ENCODE measurements around the gene TMEM163. TPM values are rescaled to one million over a fixed set of nuclear protein-coding genes. Genes with fewer than 3 reads are reported as not detected.

Gene TMEM163
- total RNA-seq, 1 donor from 2014 or later = 0.18 TPM

- FAIRE-seq = no peak
- Histone ChIP-seq H3K27ac (ENCODE audit: low read depth, low read length) (no peak overlapping the region), H4K20me1 (ENCODE audit: insufficient read depth, low read length) (no peaks in the 10 kb centered on the region), H2AFZ (ENCODE audit: low read depth, low read length) (no peak overlapping the region), H3K4me2 (ENCODE audit: low read length) (no peak overlapping the region), H3K4me1 (ENCODE audit: insufficient read depth, low read length) (no peaks in the 10 kb centered on the region), H3K36me3 (ENCODE audit: insufficient read depth, low read length) (no peaks in the 10 kb centered on the region), H3K79me2 (ENCODE audit: insufficient read depth, low read length) (no peaks in the 10 kb centered on the region), H3K9me3 (ENCODE audit: insufficient read depth, low read depth, low read length) (no peaks in the 10 kb centered on the region), H3K4me3 (ENCODE audit: insufficient read depth, low read depth, low read length) (no peak overlapping the region), H3K9ac (ENCODE audit: low read length) (no peak overlapping the region), H3K27me3 (ENCODE audit: insufficient read depth, low read length) (peaks cover 2% of the 10 kb centered on the region)
- Mint-ChIP-seq H3K27ac (ENCODE audit: unreplicated experiment) (no peak overlapping the region), H3K27me3 (ENCODE audit: low read depth, unreplicated experiment) (peaks cover 5% of the 10 kb centered on the region), H3K36me3 (ENCODE audit: low read depth, unreplicated experiment) (no peaks in the 10 kb centered on the region), H3K4me1 (ENCODE audit: low read depth, unreplicated experiment) (no peaks in the 10 kb centered on the region), H3K4me3 (ENCODE audit: unreplicated experiment) (no peak overlapping the region), H3K9me3 (ENCODE audit: unreplicated experiment) (peaks cover 3% of the 10 kb centered on the region)
- no peak for DNase-seq (ENCODE audit: low read depth)
- TF ChIP-seq EZH2 (IDR thresholded peaks at IDR 0.05; ENCODE audit: insufficient read depth, low read length) = no peak
- TF ChIP-seq CTCF (IDR thresholded peaks at IDR 0.05; ENCODE audit: insufficient read depth, low read depth, low read length) = no peak
Observed at GRCh38 chr2:134500211-134500935, 218.4 kb downstream of the TMEM163 start.

GRCh38 chr2:134499307-134499926, 219.4 kb downstream of the TMEM163 start:
- no peak overlapping the region for H3K9ac ChIP-seq (ENCODE audit: low read length)
- no peak for TF ChIP-seq EZH2 (IDR thresholded peaks at IDR 0.05; ENCODE audit: insufficient read depth, low read length)
- TF ChIP-seq CTCF (IDR thresholded peaks at IDR 0.05; ENCODE audit: insufficient read depth, low read depth, low read length) = no peak
- no peak overlapping the region for H2AFZ ChIP-seq (ENCODE audit: low read depth, low read length)
- H3K27me3 ChIP-seq (ENCODE audit: insufficient read depth, low read length) = peaks cover 2% of the 10 kb centered on the region
- no peak overlapping the region for H3K4me2 ChIP-seq (ENCODE audit: low read length)
- no peaks in the 10 kb centered on the region for H3K36me3 Mint-ChIP-seq (ENCODE audit: low read depth, unreplicated experiment)
- no peak overlapping the region for H3K27ac Mint-ChIP-seq (ENCODE audit: unreplicated experiment)
- no peak overlapping the region for H3K27ac ChIP-seq (ENCODE audit: low read depth, low read length)
- FAIRE-seq (no peak), DNase-seq (ENCODE audit: low read depth) (no peak)
- no peaks in the 10 kb centered on the region for H3K79me2 ChIP-seq (ENCODE audit: insufficient read depth, low read length)
- peaks cover 5% of the 10 kb centered on the region for H3K27me3 Mint-ChIP-seq (ENCODE audit: low read depth, unreplicated experiment)
- no peaks in the 10 kb centered on the region for H3K4me1 Mint-ChIP-seq (ENCODE audit: low read depth, unreplicated experiment)
- no peaks in the 10 kb centered on the region for H3K36me3 ChIP-seq (ENCODE audit: insufficient read depth, low read length)
- no peaks in the 10 kb centered on the region for H3K9me3 ChIP-seq (ENCODE audit: insufficient read depth, low read depth, low read length)
- H3K4me3 ChIP-seq (ENCODE audit: insufficient read depth, low read depth, low read length) = no peak overlapping the region
- H4K20me1 ChIP-seq (ENCODE audit: insufficient read depth, low read length) = no peaks in the 10 kb centered on the region
- no peaks in the 10 kb centered on the region for H3K4me1 ChIP-seq (ENCODE audit: insufficient read depth, low read length)
- H3K9me3 Mint-ChIP-seq (ENCODE audit: unreplicated experiment) = peaks cover 3% of the 10 kb centered on the region
- H3K4me3 Mint-ChIP-seq (ENCODE audit: unreplicated experiment) = no peak overlapping the region

GRCh38 chr2:134498654-134499053, 220.1 kb downstream of the TMEM163 start:
- Histone ChIP-seq H2AFZ (ENCODE audit: low read depth, low read length) (no peak overlapping the region), H3K4me3 (ENCODE audit: insufficient read depth, low read depth, low read length) (no peak overlapping the region), H3K9me3 (ENCODE audit: insufficient read depth, low read depth, low read length) (no peaks in the 10 kb centered on the region), H3K79me2 (ENCODE audit: insufficient read depth, low read length) (no peaks in the 10 kb centered on the region), H3K27ac (ENCODE audit: low read depth, low read length) (no peak overlapping the region), H3K27me3 (ENCODE audit: insufficient read depth, low read length) (no peaks in the 10 kb centered on the region), H3K9ac (ENCODE audit: low read length) (no peak overlapping the region), H3K4me2 (ENCODE audit: low read length) (no peak overlapping the region), H3K4me1 (ENCODE audit: insufficient read depth, low read length) (no peaks in the 10 kb centered on the region), H3K36me3 (ENCODE audit: insufficient read depth, low read length) (no peaks in the 10 kb centered on the region), H4K20me1 (ENCODE audit: insufficient read depth, low read length) (no peaks in the 10 kb centered on the region)
- Mint-ChIP-seq H3K27me3 (ENCODE audit: low read depth, unreplicated experiment) (peaks cover 5% of the 10 kb centered on the region), H3K36me3 (ENCODE audit: low read depth, unreplicated experiment) (no peaks in the 10 kb centered on the region), H3K4me3 (ENCODE audit: unreplicated experiment) (no peak overlapping the region), H3K9me3 (ENCODE audit: unreplicated experiment) (peaks cover 3% of the 10 kb centered on the region), H3K27ac (ENCODE audit: unreplicated experiment) (no peak overlapping the region), H3K4me1 (ENCODE audit: low read depth, unreplicated experiment) (no peaks in the 10 kb centered on the region)
- DNase-seq (ENCODE audit: low read depth) (no peak), FAIRE-seq (no peak)
- no peak for TF ChIP-seq CTCF (IDR thresholded peaks at IDR 0.05; ENCODE audit: insufficient read depth, low read depth, low read length)
- TF ChIP-seq EZH2 (IDR thresholded peaks at IDR 0.05; ENCODE audit: insufficient read depth, low read length) = no peak

All from astrocyte (in vitro differentiated cells and primary cell).